GM18502 (cell line): Measurements from ENCODE around the gene FOXN1.

Experiments
- ATAC-seq: cut with Tn5 transposase; IDR thresholded peaks from one replicate; pipeline ENCODE4 v1.9.1; 2021; ENCODE audit warnings: mild to moderate bottlenecking; ENCODE audit not compliant: unreplicated experiment, poor library complexity

Gene FOXN1

GRCh38 chr17:28477928-28478327 lies 28.2 kb upstream of the FOXN1 start:
- no peak for ATAC-seq

DNA sequence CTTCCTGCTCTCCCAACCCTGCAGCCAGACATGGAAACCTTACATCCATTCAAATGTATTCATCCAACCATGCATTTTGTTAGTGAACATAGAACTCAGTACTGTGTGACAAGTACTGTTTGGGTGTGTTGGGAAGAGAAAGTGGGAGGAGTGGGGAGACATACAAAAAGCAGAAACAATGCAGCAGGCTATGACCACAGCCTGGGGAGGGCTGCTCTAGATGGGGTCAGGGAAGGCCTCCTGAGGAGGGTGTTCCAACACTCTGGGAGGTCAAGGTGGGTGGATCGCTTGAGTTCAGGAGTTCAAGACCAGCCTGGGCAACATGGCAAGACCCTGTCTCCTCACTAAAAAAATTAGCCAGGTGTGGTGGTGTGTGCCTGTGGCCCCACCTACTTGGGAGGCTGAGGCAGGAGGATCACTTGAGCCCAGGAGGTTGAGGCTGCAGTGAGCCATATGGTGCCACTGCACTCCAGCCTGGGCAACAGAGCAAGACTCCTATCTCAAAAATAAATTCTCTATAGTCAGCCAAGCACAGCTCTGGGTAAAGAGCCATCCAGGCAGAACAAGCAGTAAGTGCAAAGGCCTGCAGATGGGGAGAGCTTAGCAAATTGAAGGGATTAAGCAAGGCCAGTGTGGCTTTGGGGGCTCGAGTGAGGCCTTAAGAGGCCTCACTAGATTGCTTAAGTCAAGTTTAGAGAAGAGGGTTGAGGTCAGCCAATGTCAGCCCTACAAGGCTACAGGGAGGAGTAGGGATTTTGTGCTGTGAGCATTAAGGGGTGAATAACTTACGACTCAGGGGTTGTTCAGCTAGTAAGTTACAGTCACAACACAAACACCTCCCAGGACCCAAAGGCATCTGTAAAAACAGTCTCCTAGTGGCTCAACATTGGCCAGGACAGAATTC lies 27.2 kb upstream of the FOXN1 start:
- no peak for ATAC-seq

GRCh38 chr17:28480278-28480677 lies 25.9 kb upstream of the FOXN1 start:
- ATAC-seq: no peak

DNA sequence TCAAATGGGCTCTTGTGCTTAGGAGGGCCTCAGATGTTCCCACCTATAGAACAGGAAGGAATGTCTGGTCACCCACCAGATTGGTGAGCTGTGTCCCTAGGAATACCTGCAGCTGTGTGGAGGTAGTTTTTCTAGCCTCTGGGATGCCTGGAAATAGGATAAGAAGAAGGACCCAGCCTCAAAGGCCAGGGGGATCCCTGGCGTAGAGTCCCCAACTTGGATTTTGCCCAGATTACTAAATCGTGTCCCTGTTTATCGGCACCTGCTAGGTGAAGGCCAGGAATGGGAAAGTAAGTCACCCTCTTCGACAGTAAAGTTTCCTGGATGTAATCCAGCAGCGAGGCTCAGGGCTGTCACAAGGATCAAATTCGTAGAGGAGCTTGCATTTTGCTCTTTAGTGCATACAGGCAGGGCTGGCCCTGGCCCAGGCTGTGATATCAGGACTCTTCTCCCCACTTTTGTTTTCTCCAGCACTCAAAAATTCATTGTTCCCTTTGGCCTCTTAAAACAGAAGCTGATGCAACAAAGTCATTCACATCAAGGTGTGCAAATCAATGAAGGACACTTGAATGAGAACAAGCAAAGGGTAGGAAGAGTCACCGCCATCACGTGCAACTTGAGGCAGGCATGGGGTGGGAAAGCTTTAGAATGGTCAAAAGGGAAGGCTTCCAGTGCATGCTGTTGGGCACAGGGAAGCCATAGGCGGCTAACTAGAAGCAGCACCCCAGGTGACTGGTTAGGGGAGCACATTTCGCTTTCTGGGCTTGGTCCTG lies 25.2 kb upstream of the FOXN1 start:
- no peak for ATAC-seq

GRCh38 chr17:28482551-28483199 lies 23.5 kb upstream of the FOXN1 start:
- no peak for ATAC-seq

DNA sequence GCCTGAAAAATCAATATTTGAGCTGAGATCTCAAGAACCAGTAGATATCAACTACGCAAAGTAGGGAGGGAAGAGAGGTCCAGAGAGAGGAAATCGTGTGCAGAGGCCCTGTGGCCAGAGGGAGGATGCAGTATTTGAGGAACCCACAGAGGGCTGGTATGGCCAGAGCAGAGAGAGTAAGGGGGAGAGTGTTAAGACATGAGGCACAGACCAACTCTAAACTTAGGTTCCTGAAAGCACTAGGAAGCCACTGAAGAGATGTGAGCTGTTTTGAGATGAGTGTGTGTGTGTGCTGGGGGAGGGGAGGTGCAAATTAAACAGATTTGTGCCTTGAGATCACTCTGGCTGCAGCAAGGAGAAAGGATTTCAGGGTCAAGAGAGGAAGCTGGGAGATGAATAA lies 21.9 kb upstream of the FOXN1 start:
- peak; percentile 97 for ATAC-seq

DNA sequence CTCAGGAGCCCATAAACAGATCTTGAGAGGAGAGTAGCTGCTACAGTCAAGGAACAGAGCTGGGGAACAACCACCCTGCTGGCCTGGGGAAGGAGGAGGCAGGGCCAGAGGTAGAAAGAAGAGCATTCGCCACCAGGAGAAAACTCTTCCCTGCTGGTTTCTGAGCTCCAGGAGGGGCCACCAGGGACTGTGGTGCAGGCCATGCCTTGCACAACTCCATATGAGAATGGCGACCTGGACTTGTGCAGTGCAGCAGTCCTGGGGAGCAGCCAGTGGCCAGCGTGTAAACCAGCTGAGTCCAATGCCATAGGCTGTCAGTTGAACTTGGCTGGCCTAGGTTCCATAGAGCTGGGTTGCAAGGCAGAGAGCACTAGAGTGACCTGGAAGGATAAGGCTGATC lies 21.1 kb upstream of the FOXN1 start:
- ATAC-seq: no peak

GRCh38 chr17:28487881-28488532 lies 18.1 kb upstream of the FOXN1 start:
- ATAC-seq: no peak

DNA sequence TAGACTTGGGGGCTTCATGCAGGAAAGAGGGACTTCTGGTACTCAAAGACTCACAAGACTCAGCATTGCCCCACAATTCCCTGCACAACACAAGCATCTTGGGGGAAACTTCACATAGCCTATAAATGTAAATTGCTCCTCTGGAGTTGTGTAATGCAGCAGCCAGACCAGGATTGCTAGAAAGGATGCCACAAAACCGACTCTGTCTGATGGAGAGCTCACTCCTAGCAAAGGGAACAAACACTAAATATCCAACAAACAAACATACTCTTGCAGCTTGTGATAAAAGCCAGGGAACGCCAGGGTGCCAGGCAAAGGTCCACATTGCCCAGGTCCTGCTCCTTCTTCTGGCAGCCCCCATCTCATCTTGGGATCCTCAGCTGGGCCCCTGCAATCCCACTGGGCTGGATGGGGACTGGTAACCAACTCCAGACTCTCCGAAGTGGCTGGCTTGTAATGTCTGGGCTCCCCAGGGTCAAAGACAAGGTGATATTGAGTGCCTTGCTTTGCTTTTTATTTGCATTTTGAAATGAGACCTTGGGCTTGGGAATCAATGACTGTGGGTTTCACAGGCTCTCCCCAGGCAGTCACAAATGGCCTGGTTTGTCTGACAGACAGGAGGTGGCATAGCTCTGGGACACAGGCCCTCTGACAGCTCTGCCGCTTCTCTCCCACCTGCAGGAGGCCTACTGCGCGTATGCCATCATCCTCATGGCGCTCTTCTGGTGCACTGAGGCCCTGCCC lies 17.4 kb upstream of the FOXN1 start:
- no peak for ATAC-seq

- no peak for ATAC-seq
Measured at GRCh38 chr17:28491286-28491685, 14.9 kb upstream of the FOXN1 start.

DNA sequence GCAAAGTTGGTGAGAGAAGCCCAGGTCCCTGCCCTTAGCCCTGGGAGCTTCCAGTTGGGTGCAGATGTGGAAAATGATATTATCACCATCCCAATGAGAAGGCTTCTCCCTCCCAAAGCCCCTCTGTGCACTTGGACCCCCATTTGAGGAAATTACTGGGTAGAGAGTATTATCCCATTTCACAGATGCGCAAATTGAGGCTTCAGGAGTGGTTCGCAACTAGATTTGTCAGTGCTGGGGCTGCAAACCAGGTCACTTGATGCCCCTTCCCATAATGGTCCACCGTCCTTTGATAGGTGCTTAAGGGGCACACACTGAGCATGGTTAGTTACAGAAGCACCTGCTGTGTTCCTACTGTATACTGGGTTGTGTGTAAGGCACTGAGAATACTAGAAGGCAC lies 14.3 kb upstream of the FOXN1 start:
- no peak for ATAC-seq

GRCh38 chr17:28492352-28493310 lies 13.5 kb upstream of the FOXN1 start:
- no peak for ATAC-seq

- no peak for ATAC-seq
Measured at GRCh38 chr17:28493460-28493859, 12.7 kb upstream of the FOXN1 start.

GRCh38 chr17:28494445-28495188 lies 11.5 kb upstream of the FOXN1 start:
- ATAC-seq: peak; percentile 52

GRCh38 chr17:28495635-28496034 lies 10.5 kb upstream of the FOXN1 start:
- no peak for ATAC-seq

DNA sequence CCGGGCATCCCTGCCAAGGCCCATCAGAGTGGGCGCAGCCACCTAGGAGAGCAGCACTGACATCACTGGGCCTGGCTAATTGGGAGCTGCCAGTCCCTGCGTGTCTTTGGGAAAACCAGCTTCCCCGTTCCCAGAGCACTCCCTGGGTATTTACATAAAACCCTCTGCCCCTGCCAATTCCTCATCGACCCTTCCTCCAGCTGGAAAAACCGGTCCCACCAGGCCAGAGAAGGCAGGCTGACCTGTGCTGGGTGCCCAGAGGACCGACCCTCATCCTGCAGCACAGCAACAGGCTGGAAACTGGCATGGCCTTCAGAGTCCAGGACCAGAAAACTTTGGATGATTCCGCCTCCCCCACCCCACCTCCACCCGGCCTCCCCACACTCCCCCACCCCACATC lies 8.2 kb upstream of the FOXN1 start:
- no peak for ATAC-seq

DNA sequence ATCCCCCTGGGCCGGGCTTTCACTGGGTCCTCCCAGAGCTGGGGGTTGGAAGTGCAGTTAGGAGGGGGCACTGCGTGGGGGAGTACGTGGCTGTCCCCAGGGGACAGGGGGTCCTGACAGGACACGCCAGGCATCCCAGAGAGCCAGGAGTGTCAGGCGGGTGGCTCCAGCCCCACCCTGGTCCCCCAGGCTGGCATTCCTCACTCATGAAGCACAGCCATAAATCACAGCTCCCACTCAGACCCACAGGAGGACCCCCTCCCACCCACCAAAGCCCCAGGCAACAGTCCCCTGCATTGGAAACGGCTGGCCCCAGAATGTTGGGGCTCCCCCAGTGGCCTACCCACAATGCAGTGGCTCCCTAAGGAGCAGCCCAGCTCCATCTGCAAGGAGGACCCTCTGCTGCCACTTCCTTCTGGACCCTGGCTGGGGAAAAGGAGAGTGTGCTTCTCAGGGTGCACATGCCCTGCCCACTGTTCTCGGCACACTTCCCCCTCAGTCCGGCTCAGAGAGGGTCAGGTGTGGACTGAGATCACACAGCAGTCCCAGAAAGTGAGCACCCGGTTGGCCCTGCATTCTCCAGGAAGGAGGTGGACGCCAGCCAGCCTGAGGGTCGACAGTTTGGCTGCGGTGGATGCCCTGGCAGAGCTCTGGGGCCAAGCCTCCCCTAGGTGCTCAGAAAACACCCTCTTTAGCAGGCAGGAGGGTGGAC lies 7.3 kb upstream of the FOXN1 start:
- no peak for ATAC-seq

GRCh38 chr17:28499364-28499664 lies 6.8 kb upstream of the FOXN1 start:
- no peak for ATAC-seq
